Left colon (tissue), 2 donors: ENCODE data around the gene ALKBH4. TPM values are rescaled to one million over a fixed set of nuclear protein-coding genes. Genes with fewer than 3 reads are reported as not detected.
A peak's percentile ranks its signal among the peaks of the same experiment; 100 is the strongest.
"Not testable (repeated sequence)": the region's sequence is repeated elsewhere in the genome, so short reads cannot be mapped to it uniquely, and the experiment has no call there.

Experiments
- ATAC-seq: fragments of 200-7000 bp; cut with Tn5 transposase; one replicate; pipeline ENCODE4 v1.9.1; 2020; ENCODE audit warnings: mild to moderate bottlenecking, moderate library complexity
- DNase-seq, 2 donors: peaks; one replicate each; pipeline ENCODE4 v3.0.0-alpha.2; 2020
- intact Hi-C, 2 donors: fragments of 100-400 bp; cut with DNase I in 1 of 2; cut with micrococcal nuclease in 1 of 2; formaldehyde crosslinking; loops; one replicate each; pipeline versions ENCODE4 v1.11.2 to v1.14.0; 2022; cut with DNase I, micrococcal nuclease
- total RNA-seq, 2 donors: library from RNA; stranded (reverse); fragmentation: NEBNext Ultra II Directional; extraction: Animal tissue kit (Norgen Biotek cat#: 25700); gene quantifications; one replicate each; pipeline ENCODE4 v1.2.1, GENCODE V29; 2021
- donor health status: DM: no; HTN: no; CAD: no.
- donor health status: DM: yes; HTN: yes; CAD: no.

Gene ALKBH4
- total RNA-seq, 2 donors from 2014 or later: 9.5 to 9.9 TPM

- DNase-seq (no peak), ATAC-seq (no peak)
- intact Hi-C loops: no loop called here
Observed at GRCh38 chr7:102460467-102460866, 4.2 kb downstream of the ALKBH4 start.

- ATAC-seq (no peak), DNase-seq (no peak)
- intact Hi-C loops: no loop called here
Observed at GRCh38 chr7:102459221-102459844, 5.3 kb downstream of the ALKBH4 start.

- ATAC-seq: no peak
- DNase-seq: no peak
- intact Hi-C loops: no loop called here
Observed at GRCh38 chr7:102457352-102457924, 7.2 kb downstream of the ALKBH4 start.

- DNase-seq (no peak), ATAC-seq (no peak)
- intact Hi-C loops: no loop called here
Observed at GRCh38 chr7:102456327-102456726, 8.3 kb downstream of the ALKBH4 start.

- no peak for ATAC-seq
- intact Hi-C loops: no loop called here
- DNase-seq: no peak
Observed at GRCh38 chr7:102455596-102455995, 9.1 kb downstream of the ALKBH4 start.

GRCh38 chr7:102454932-102455331, 9.7 kb downstream of the ALKBH4 start:
- DNase-seq, ATAC-seq, intact Hi-C loops: not testable (repeated sequence)

GRCh38 chr7:102454468-102454867, 10.2 kb downstream of the ALKBH4 start:
- intact Hi-C loops: no loop called here
- DNase-seq (no peak), ATAC-seq (peak; percentile 21)

- no peak for ATAC-seq
Observed at GRCh38 chr7:102453319-102453718, 11.3 kb downstream of the ALKBH4 start.

GRCh38 chr7:102452451-102452850, 12.2 kb downstream of the ALKBH4 start:
- no peak for ATAC-seq
- intact Hi-C loops: no loop called here

More at GRCh38 chr7:102453319-102453718, 11.3 kb downstream of the ALKBH4 start:
- no peak for DNase-seq
- intact Hi-C loops: no loop called here

GRCh38 chr7:102451371-102452054, 13.2 kb downstream of the ALKBH4 start:
- intact Hi-C loops: no loop called here
- no peak for DNase-seq
- ATAC-seq: peak; percentile 31

More at GRCh38 chr7:102452451-102452850, 12.2 kb downstream of the ALKBH4 start:
- DNase-seq: no peak

- DNase-seq: no peak
Observed at GRCh38 chr7:102450242-102450641, 14.4 kb downstream of the ALKBH4 start.

GRCh38 chr7:102449136-102449535, 15.5 kb downstream of the ALKBH4 start:
- intact Hi-C loops: no loop called here
- DNase-seq: no peak

More at GRCh38 chr7:102450242-102450641, 14.4 kb downstream of the ALKBH4 start:
- intact Hi-C loops: no loop called here
- peak; percentile 50 for ATAC-seq

GRCh38 chr7:102447311-102447710, 17.4 kb downstream of the ALKBH4 start:
- no peak for DNase-seq
- ATAC-seq: no peak
- intact Hi-C loops: no loop called here

More at GRCh38 chr7:102449136-102449535, 15.5 kb downstream of the ALKBH4 start:
- ATAC-seq: no peak

GRCh38 chr7:102446387-102447156, 18.1 kb downstream of the ALKBH4 start:
- DNase-seq: no peak
- intact Hi-C loops: no loop called here
- no peak for ATAC-seq

- intact Hi-C loops: no loop called here
- no peak for DNase-seq
Observed at GRCh38 chr7:102445674-102446071, 19.0 kb downstream of the ALKBH4 start.

GRCh38 chr7:102444961-102445673, 19.5 kb downstream of the ALKBH4 start:
- intact Hi-C loops: no loop called here
- no peak for DNase-seq
- ATAC-seq: no peak

More at GRCh38 chr7:102445674-102446071, 19.0 kb downstream of the ALKBH4 start:
- no peak for ATAC-seq

GRCh38 chr7:102439963-102440795, 24.5 kb downstream of the ALKBH4 start:
- DNase-seq (no peak), ATAC-seq (peak; percentile 12)
- intact Hi-C loops: no loop called here

- no peak for ATAC-seq
- intact Hi-C loops: no loop called here
- no peak for DNase-seq
Observed at GRCh38 chr7:102436118-102436517, 28.5 kb downstream of the ALKBH4 start.
